K562 (cell line): ENCODE results near the gene C2orf42.

Experiments used
- CBFB ChIP-seq: sonication (generic); formaldehyde crosslinking; IDR thresholded peaks from 2 replicates; pipeline ENCODE4 v1.4.0; 2020; ENCODE audit warnings: mild to moderate bottlenecking, missing genetic modification reagents
- MEIS2 ChIP-seq: fragments of 450-650 bp; IDR thresholded peaks from 2 replicates; pipeline ENCODE4 v1.6.1; 2014; ENCODE audit warnings: mild to moderate bottlenecking; ENCODE audit not compliant: partially characterized antibody

- TF ChIP-seq MEIS2 (no peak), CBFB (CRISPR knock-in tag) (no peak)
These were observed 71.9 kb downstream of the C2orf42 start for GRCh38 chr2:70118798-70119454.
